HUDEP-2 (cell line): ENCODE measurements around the gene TMC3.

Source experiments
- DNase-seq, 76 experiments: peaks; one replicate each; lab custom pipeline; 2025; ENCODE audit not compliant: unreplicated experiment in 76 of 76; lab: John Stamatoyannopoulos, UW

TMC3 gene

DNA sequence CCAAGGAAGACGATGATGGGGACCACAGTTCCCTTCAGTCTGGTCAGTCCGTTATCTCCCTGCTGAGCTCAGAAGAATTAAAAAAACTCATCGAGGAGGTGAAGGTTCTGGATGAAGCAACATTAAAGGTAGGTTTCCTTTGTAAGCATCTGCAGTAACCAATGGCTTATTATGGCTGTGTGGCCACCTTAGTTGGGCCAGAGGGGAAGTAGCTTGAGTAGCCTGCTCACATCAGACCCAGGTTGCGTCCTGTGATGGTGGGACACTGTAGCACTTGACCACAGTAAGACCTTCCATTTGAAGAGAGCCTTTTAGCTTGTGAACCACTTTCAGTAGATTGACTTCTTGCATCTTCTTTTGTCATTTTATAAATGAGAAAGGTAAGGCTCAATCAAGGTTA lies 72.6 kb downstream of the TMC3 start:
- DNase-seq, result no peak

GRCh38 chr15:81299630-81300273 lies 74.3 kb downstream of the TMC3 start:
- DNase-seq, result no peak

DNA sequence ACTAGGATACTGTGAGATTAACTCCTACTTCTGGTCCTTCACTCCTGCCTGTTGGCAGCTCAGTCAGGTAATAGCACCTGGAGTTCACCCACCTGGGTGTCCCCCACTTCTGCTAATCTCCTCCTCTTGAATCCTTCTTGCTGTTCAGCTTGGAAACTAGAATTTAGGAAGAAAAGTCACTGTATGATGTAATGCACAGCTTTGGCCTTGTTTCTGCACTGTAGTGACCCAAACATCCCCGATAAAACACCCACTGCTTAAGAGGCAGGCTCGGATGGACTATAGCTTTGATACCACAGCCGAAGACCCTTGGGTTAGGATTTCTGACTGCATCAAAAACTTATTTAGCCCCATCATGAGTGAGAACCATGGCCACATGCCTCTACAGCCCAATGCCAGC lies 74.9 kb downstream of the TMC3 start:
- no peak for DNase-seq

DNA sequence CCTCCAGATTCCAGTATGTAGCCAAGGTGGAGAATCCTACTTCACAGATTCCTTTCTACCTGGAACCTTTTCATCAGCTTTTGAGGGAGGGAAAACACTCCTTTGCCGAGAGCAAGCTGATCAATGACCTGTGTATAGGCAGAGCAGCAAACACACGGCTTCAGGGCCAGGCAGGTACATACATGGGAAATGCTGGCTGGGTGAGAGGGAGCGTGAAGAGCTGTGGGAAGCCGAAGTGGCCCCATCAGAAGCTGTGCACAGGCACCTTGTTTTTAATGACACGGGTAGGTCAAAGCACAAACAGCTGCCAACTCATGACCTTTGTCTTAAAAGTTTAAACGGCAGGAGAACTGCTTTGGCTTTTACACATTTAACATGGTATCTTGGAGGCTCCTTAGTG lies 75.4 kb downstream of the TMC3 start:
- no peak for DNase-seq

DNA sequence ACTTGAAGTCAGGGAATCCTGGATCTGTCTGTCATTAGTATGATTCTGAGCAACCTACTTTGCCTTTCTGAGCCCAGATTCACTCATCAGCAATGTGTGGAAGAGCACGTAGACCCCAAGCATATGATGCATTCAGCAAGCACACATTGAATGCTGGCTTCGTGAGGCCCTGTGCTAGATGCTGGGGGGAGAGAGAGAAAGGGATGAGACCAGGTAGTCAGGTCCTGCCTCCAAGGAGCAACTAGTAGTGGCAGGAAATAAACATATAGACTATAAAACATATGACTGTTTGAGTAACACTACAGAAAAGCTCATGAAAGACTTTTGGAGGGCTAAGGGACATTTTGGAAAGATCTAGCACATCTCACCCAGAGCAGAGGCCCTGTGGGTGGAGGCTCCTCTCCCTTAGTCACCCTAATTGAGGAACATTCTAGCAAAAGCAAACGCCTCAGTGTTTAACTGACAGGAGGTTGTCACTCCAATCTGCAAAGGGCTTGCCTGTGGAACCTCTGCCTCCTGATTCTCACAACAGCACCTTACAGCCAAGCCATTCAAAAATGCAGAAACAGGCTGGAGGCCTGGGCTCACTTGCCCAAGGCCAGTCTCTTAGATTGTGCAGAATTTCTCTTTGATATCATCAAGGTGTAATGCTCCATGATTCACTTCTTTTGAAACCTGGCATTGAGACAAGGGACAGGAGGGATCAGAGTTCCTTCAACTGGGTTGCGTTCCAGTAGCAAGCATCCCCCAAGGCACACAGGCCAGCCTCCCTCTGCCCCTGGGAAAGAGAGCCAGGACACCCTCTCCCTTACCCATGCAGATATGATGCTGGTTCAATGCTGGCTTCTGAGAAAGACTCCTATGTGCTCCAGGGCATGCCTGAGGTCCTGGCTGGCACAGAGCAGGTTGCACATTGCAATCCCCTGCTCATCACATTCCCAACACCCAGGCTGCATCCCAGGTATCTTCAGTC lies 76.1 kb downstream of the TMC3 start:
- no peak for DNase-seq

GRCh38 chr15:81297147-81297572 lies 76.9 kb downstream of the TMC3 start:
- no peak for DNase-seq

- no peak for DNase-seq
These were observed 77.3 kb downstream of the TMC3 start for GRCh38 chr15:81296673-81297072.

DNA sequence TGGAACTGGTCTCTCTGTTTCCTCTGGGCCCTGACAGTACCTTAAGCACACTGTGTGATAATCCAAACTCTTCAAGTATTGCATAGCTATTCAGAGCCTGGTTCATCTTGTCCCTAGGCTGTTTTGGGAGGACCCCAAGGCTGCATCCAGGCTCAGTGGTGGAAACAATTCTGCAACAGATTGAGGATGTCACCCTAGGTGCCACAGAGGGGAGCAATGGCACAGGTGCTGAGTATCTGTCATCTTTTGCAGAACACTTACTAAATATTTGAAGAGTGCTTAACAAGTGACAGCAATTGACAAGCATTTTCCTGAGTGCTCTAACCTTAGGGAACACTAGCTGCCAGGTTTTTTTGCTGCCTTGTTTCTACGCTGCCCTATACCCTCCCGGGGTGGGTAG lies 77.8 kb downstream of the TMC3 start:
- no peak for DNase-seq

DNA sequence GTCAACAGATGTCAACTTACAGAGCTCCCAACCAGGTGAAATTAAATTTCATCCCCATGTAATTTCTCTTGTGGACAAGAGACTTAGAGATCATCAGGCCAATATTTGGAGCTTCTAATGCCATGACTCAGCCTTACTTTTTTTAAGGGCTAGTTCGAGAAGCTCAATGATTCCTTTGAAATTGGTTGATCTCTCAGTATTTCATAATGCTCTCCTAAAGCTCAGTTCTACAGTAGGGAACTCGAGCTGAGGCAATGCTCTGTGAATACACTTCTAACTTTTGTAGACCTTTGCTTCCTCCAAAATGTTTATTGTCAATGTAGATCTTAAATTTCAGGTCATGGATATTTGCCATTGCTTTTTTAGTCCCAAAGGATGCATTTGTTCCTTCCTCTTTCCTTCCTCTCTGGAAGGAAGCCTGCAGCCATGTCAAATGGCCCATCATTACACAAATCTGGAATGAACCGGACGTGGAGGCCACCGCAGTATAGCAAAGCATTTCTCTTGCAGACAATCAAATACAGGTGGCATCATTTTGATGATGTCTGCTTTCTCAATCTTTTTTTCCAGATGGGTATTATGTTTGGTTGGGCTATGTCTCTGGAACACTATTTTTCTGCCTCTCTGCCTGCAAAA lies 78.4 kb downstream of the TMC3 start:
- no peak for DNase-seq

DNA sequence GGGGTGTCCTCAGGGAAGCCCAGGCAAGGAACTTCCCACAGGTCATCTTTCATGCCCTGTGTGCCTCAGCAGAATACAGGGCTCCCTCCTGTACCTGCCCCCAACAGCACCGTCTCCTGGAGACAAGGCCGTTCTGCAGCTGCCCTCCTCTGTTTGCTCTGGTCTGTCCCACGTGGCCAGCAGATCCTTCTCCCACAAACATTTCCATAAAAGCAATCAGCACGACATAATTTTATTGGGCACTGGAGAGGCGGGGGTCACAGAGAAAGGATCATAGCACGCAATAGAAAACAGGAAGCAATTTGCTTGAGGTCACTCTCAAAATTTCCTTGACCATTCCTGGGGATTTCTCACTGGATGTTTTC lies 79.5 kb downstream of the TMC3 start:
- DNase-seq, result no peak

DNA sequence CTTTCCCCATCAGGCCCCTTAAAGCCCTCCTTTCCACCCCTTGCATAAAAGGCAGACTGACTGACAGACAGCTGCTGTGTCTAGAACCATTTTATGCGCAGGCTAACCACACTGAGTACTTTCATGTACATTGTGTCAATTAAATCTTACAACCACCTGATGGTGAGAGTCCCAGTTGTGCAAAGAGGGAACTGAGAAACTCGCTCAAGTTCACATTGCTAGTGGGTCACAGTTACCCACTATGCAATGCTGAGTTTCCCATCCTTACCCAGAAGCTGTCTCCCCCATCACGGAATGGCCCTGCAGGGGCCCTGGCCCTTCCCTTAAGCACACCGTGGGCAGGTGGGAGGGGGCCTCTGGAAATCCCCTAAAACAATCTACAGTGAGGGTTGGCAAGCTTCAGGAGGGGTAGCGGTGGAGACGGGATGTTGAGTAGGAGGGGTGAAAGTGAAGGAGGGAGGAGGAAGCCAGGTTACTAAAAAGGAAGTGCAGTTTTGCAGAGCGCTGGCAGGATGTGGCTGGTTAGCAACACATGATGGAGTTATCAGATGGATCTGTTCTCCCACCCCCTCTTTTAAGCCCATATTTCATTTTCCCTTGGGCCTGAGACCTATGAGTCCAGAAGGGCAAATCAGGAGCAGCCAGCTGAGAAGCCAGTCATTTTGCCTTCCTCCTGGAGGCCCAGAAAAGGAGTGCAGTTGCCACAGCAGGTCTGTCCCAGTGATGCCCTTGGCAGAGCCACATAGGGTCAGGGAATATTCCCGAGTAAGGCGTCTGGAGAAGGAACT lies 80.1 kb downstream of the TMC3 start:
- no peak for DNase-seq

DNA sequence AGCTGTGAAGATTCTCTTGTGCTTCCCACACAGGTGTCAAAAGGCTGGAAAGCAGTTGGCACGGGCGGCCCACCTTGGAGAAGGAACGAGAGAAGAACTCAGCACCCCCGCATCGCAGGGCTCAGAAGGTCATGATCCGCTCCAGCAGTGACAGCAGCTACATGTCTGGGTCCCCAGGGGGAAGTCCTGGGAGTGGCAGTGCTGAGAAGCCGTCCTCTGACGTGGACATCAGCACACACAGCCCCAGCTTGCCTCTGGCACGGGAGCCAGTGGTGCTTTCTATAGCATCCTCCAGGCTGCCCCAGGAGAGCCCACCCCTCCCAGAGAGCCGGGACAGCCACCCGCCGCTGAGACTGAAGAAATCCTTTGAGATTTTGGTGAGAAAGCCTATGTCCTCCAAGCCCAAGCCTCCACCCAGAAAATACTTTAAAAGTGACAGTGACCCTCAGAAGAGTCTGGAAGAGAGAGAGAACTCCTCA lies 81.5 kb downstream of the TMC3 start:
- no peak for DNase-seq

- no peak for DNase-seq
These were observed 82.0 kb downstream of the TMC3 start for GRCh38 chr15:81291916-81292522.

- no peak for DNase-seq
These were observed 84.1 kb downstream of the TMC3 start for GRCh38 chr15:81289910-81290309.

DNA sequence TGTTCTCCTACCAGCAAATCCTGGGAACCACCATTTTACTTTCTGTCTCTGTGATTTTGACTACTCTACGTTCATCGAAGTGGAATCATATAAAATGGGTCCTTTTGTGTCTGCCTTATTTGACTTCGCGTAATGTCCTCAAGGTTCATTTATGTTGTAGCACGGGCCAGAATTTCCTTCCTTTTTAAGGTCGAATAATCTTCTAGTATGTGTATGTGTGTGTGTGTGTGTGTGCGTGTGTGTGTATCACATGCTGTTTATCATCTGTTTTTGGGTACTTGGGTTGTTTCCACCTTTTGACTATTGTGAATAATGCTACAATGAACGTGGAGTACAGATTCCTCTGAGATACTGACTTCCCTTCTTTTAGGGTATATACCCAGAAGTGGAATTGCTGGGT lies 85.4 kb downstream of the TMC3 start:
- no peak for DNase-seq

GRCh38 chr15:81288040-81288439 lies 86.0 kb downstream of the TMC3 start:
- no peak for DNase-seq

GRCh38 chr15:81286621-81287121 lies 87.3 kb downstream of the TMC3 start:
- DNase-seq, result no peak

DNA sequence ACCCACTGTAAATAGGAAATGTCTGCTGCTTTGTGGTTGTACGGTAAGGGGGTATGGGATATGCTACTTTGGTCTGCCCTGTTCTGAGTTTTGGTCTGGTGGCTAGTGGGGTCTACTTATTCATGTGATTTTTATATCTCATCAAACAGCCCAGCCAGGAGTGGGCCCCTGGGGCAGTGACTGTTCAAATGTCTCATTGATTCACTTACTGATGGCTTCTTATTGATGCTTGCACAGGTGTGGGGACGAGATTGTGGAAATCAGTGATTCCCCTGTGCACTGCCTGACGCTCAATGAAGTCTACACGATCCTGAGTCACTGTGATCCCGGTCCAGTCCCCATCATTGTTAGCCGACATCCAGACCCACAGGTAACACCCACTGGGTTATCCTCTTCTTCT lies 88.6 kb downstream of the TMC3 start:
- no peak for DNase-seq

GRCh38 chr15:81284256-81285031 lies 89.6 kb downstream of the TMC3 start:
- no peak for DNase-seq
